Erythroblast (primary cell): ENCODE data around the gene NDUFS5.
"Not testable (repeated sequence)": the region's sequence is repeated elsewhere in the genome, so short reads cannot be mapped to it uniquely, and the experiment has no call there.

Source experiments
- GATA1 ChIP-seq: IDR thresholded peaks from 2 replicates; pipeline ENCODE4 v1.6.1; 2011; ENCODE audit warnings: low read depth, mild to moderate bottlenecking, control low read depth, low read length, moderate library complexity
- POLR2A ChIP-seq: IDR thresholded peaks from 2 replicates; pipeline ENCODE4 v1.6.1; 2011; ENCODE audit warnings: mild to moderate bottlenecking, low read length

GRCh38 chr1:38979380-38979779, 46.8 kb upstream of the NDUFS5 start:
- not testable (repeated sequence) for TF ChIP-seq POLR2A, GATA1
